Panc1 (cell line): ENCODE data around the gene NACAD. TPM values are rescaled to one million over a fixed set of nuclear protein-coding genes. Genes with fewer than 3 reads are reported as not detected.
"Not testable (repeated sequence)": the region's sequence is repeated elsewhere in the genome, so short reads cannot be mapped to it uniquely, and the experiment has no call there.

ENCODE experiments used
- ATAC-seq: fragments of 200-7000 bp; cut with Tn5 transposase; 2 replicates; pipeline ENCODE4 v1.9.1; 2020; ENCODE audit warnings: mild to moderate bottlenecking, moderate library complexity
- BruUV-seq: library from RNA; stranded (reverse); fragments of 400-500 nt; replicated peaks from 2 replicates; lab custom pipeline; 2021; lab: Mats Ljungman, UMichigan
- CTCF ChIA-PET: fragments of 300-600 bp; sonication (Branson Sonifier 250); formaldehyde crosslinking; loops from one replicate; lab custom pipeline; 2022; ENCODE audit warnings: antibody characterized with exemption; lab: Charles Lee
- POLR2A ChIA-PET: fragments of 300-600 bp; sonication (Branson Sonifier 250); formaldehyde crosslinking; loops from one replicate; lab custom pipeline; 2022; ENCODE audit warnings: antibody characterized with exemption; lab: Charles Lee
- DNase-seq: peaks from one replicate; pipeline ENCODE4 v3.0.0-alpha.2; 2010; ENCODE audit warnings: low read depth, low spot score
- H3K27ac ChIP-seq: 2 replicates; pipeline ENCODE4 v1.5.1; 2011; ENCODE audit warnings: mild to moderate bottlenecking, low read length, inconsistent platforms
- H3K27me3 ChIP-seq: fragments of 200-500 bp; sonication (Bioruptor generic); 2 replicates; pipeline ENCODE4 v1.6.0; 2014; ENCODE audit warnings: low read length, inconsistent platforms; ENCODE audit not compliant: control insufficient read depth, insufficient read depth
- H3K36me3 ChIP-seq: fragments of 200-500 bp; sonication (Bioruptor generic); 2 replicates; pipeline ENCODE4 v1.5.1; 2014; ENCODE audit warnings: inconsistent platforms, mild to moderate bottlenecking, low read length, moderate library complexity; ENCODE audit not compliant: control insufficient read depth, insufficient read depth
- H3K4me1 ChIP-seq: 2 replicates; pipeline ENCODE4 v1.5.1; 2011; ENCODE audit warnings: inconsistent platforms, mild to moderate bottlenecking, low read length, moderate library complexity; ENCODE audit not compliant: control insufficient read depth, insufficient read depth
- H3K4me3 ChIP-seq, 2 experiments: 2 replicates each; pipeline ENCODE4 v1.5.1; 2011 to 2012; ENCODE audit warnings: low read depth in 2 of 2, low read length in 2 of 2, mild to moderate bottlenecking in 2 of 2, inconsistent platforms in 1 of 2, moderate library complexity in 1 of 2
- H3K9me3 ChIP-seq: fragments of 200-500 bp; sonication (Bioruptor generic); 2 replicates; pipeline ENCODE4 v1.5.1; 2014; ENCODE audit warnings: low read depth, mild to moderate bottlenecking, inconsistent platforms, low read length, moderate library complexity; ENCODE audit not compliant: control insufficient read depth, insufficient read depth
- CTCF ChIP-seq: fragments of 450-650 bp; IDR thresholded peaks from 2 replicates; pipeline ENCODE4 v1.5.1; 2017; ENCODE audit warnings: mild to moderate bottlenecking
- POLR2AphosphoS5 ChIP-seq: IDR thresholded peaks from 2 replicates; pipeline ENCODE4 v1.6.1; 2012; ENCODE audit warnings: mild to moderate bottlenecking, low read depth, low read length, moderate library complexity
- REST ChIP-seq, 2 experiments: IDR thresholded peaks; 2 replicates each; pipeline ENCODE4 v1.6.1; 2011 to 2012; ENCODE audit warnings: low read depth in 2 of 2, control low read depth in 1 of 2, low read length in 1 of 2, mild to moderate bottlenecking in 1 of 2, moderate library complexity in 1 of 2; ENCODE audit not compliant: insufficient read depth in 1 of 2
- SIN3A ChIP-seq: IDR thresholded peaks from 2 replicates; pipeline ENCODE4 v1.6.1; 2012; ENCODE audit warnings: low read depth, mild to moderate bottlenecking, low read length, moderate library complexity, borderline replicate concordance; ENCODE audit not compliant: insufficient read depth
- TCF7L2 ChIP-seq: IDR thresholded peaks from 2 replicates; pipeline ENCODE4 v1.6.1; 2011; ENCODE audit warnings: mild to moderate bottlenecking, low read depth, low read length, inconsistent platforms
- in situ Hi-C: cut with HindIII; loops from 2 replicates; pipeline ENCODE4 v1.10.0; 2016; ENCODE audit warnings: low sequenced_read_pairs, low pct_unique_long_range_greater_than_20kb
- intact Hi-C: fragments of 100-400 bp; cut with micrococcal nuclease; formaldehyde crosslinking; loops from one replicate; pipeline ENCODE4 v1.10.0; 2022; ENCODE audit not compliant: unreplicated experiment
- total RNA-seq: library from RNA; stranded (reverse); gene quantifications from one replicate; pipeline ENCODE4 v1.2.1, GENCODE V29; 2021; ENCODE audit not compliant: unreplicated experiment

The NACAD gene
- total RNA-seq, 1 experiment from 2014 or later, result 5.3 TPM

GRCh38 chr7:45035371-45035770, 53.4 kb downstream of the NACAD start:
- in situ Hi-C loops (no loop called here), intact Hi-C loops (loop anchor here (10.0 kb wide), 1 partner anchor 1389 kb away; no protein-coding TSS in a partner anchor)
- no peak for ATAC-seq
- no peak overlapping the region for H3K4me3 ChIP-seq
- H3K9me3 ChIP-seq, result no peaks in the 10 kb centered on the region
- H3K4me1 ChIP-seq, result no peaks in the 10 kb centered on the region
- POLR2A ChIA-PET, result no interaction called here
- BruUV-seq, result no TSS peak
- no peak overlapping the region for H3K27ac ChIP-seq
- H3K27me3 ChIP-seq, result no peaks in the 10 kb centered on the region
- H3K36me3 ChIP-seq, result 0 out of 2 replicates have a peak, but pooled peaks cover 2% of the 10 kb centered on the region
- CTCF ChIA-PET, result no interaction called here
- TF ChIP-seq SIN3A (no peak), POLR2AphosphoS5 (no peak), CTCF (no peak), TCF7L2 (no peak), REST (IDR thresholded peaks at IDR 0.05; ENCODE audit: insufficient read depth in 1 of 2, low read depth in 2 of 2, low read length in 1 of 2) (no peak)
- DNase-seq, result no peak

GRCh38 chr7:45034710-45035109, 54.1 kb downstream of the NACAD start:
- H3K27me3 ChIP-seq, BruUV-seq, H3K4me3 ChIP-seq, H3K4me1 ChIP-seq, H3K36me3 ChIP-seq, in situ Hi-C loops, ATAC-seq, H3K27ac ChIP-seq, DNase-seq, POLR2A ChIA-PET, H3K9me3 ChIP-seq: not testable (repeated sequence)
- CTCF ChIA-PET, result interaction anchor here (0.7 kb wide), 1 partner anchor 139 kb away, joined by 3 read pairs; no protein-coding TSS in a partner anchor
- intact Hi-C loops, result loop anchor here (10.0 kb wide), 1 partner anchor 1390 kb away; no protein-coding TSS in a partner anchor

GRCh38 chr7:45033931-45034290, 54.9 kb downstream of the NACAD start:
- intact Hi-C loops, result loop anchor here (10.0 kb wide), 1 partner anchor 1391 kb away; no protein-coding TSS in a partner anchor
- Histone ChIP-seq H3K36me3 (no peaks in the 10 kb centered on the region), H3K9me3 (no peaks in the 10 kb centered on the region), H3K27ac (no peak overlapping the region), H3K27me3 (no peaks in the 10 kb centered on the region), H3K4me3 (no peak overlapping the region), H3K4me1 (no peaks in the 10 kb centered on the region)
- no TSS peak for BruUV-seq
- TF ChIP-seq TCF7L2 (no peak), POLR2AphosphoS5 (no peak), CTCF (no peak), SIN3A (no peak), REST (IDR thresholded peaks at IDR 0.05; ENCODE audit: insufficient read depth in 1 of 2, low read depth in 2 of 2, low read length in 1 of 2) (no peak)
- CTCF ChIA-PET, result interaction anchor here (0.7 kb wide), 2 partner anchors 20 to 139 kb away, joined by 3 read pairs; no protein-coding TSS in a partner anchor
- in situ Hi-C loops, result no loop called here
- POLR2A ChIA-PET, result no interaction called here
- ATAC-seq (no peak), DNase-seq (no peak)
